ENCODE results near the gene HNRNPAB.
"Not testable (repeated sequence)": the region's sequence is repeated elsewhere in the genome, so short reads cannot be mapped to it uniquely, and the experiment has no call there.

HNRNPAB gene

DNA sequence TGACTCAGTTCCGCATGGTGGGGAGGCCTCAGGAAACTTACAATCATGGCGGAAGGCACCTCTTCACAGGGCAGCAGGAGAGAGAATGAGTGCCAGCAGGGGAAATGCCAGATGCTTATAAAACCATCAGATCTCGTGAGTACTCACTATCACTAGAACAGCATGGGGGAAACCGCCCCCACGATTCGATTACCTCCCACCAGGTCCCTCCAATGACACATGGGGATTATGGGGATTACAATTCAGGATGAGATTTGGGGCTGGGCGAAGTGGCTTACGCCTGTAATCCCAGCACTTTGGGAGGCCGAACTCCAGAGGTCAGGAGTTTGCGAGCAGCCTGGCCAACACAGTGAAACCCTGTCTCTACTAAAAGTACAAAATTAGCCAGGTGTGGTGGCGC, 6.2 kb upstream of the HNRNPAB start:
- DNase-seq = not testable (repeated sequence)

DNA sequence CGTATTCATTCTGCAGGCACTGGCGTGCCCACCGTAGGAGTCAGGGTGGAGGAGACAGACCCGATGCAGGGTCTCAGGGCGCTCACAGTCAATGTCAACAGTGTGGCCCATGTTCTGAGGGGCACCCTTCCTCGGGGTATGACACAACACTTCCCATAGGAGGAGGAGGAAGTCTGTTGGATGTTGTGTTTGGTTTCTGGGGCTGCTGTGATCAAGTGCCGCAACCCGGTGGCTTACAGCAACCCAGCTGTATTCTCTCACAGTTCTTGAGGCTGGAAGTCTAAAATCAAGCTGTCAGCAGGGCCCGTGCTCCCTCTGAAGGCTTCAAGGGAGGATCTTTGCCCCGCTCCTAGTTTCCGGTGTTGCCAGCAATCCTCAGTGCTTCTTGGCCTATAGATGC, 5.6 kb upstream of the HNRNPAB start:
- no peak for DNase-seq

DNA sequence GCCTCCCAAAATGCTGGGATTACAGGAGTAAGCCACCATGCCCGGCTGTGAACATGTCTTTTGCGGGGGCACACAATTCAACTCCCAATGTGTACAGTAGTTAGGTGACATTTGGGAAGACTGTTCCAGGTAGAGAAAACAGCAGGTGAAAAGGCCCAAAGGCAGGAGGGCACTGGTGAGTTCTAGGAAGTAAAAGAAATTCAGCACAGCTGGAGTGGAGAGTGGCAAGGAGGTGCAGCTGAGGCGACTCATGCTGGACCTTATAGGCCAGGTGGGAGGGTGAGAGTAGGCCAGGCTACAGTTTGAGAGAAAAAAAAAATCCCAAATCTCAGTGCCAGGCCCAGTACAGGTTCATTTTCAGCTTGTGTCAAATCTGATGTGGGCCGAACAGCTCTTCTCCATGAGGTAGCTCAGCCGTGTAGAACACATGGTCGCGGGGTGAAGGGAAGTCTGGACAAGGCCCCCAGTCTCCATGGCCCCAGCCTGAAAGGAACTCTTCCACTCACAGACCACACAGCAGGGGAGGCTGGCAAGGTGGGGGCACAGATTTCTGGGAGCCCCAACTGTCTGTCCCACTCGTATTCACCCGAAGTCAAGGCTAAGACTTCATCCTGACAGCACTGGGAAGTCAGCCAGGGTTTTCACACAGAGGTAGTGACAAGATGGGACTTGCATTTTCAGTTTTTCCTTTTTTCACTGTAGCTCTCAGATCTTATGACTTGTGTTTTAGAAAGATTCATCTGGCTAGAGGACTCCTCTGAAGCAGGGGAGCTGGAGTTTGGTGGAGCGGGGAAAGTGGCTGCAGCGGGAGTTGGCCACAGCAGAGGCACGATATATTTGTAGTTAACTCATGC, 4.5 kb upstream of the HNRNPAB start:
- DNase-seq = no peak

DNA sequence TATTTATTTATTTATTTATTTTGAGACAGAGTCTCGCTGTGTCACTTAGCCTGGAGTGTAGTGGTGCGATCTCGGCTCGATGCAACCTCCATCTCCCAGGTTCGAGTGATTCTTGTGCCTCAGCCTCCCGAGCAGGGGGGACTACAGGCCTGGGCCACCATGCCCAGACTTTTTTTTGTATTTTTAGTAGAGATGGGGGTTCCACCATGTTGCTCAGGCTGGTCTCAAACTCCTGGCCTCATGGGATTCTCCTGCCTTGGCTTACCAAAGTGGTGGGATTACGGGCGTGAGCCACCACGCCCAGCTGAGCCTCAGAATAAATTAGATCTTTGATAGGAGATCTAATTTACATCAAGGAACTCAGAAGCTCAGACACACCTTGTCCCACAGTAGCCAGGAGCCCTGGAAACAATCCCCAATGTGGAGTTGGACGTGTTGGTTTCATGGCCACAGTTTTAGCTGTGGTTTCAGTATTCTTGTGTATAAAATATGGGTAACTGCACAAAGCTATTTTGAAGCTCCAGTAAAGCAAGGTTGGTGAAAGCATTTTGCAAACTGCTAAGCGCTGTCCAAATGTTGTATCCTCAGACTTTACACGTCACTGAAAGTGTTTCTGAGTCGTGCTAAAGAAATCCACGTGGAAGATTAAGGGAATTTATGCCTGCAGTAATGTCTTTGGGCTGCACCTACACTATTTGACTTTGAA, 3.0 kb upstream of the HNRNPAB start:
- DNase-seq = no peak

DNA sequence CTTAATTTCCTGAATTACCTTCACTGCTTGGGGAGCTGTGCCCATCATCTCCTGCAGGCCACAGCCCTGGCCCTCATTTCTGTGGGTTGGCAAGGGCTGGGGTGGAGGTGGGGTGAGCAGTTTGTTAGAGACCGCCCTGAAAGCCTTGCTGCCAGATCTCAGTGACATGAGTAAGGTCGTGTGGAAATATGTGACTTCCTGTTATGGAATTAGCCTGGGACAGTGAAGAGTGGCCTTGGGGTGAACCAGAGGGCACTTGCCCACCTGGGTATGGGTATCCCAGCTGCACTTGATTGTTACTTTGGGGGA, 2.5 kb upstream of the HNRNPAB start:
- DNase-seq = no peak

DNA sequence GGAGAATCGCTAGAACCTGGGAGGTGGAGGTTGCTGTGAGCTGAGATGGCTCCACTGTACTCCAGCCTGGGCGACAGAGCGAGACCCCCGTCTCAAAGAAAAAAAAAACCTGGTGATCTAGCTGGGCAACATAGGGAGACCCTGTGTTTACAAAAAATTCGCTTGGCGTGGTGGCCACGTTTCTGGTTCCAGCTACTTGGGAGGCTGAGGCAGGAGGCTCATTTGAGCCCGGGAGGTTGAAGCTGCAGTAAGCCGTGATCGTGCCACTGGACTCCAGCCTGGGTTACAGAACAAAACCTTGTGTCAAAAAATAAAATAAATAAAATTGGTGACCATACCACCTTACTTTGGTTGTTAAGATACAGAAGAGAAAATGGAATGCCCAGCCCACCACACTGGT, 1.8 kb upstream of the HNRNPAB start:
- no peak for DNase-seq

DNA sequence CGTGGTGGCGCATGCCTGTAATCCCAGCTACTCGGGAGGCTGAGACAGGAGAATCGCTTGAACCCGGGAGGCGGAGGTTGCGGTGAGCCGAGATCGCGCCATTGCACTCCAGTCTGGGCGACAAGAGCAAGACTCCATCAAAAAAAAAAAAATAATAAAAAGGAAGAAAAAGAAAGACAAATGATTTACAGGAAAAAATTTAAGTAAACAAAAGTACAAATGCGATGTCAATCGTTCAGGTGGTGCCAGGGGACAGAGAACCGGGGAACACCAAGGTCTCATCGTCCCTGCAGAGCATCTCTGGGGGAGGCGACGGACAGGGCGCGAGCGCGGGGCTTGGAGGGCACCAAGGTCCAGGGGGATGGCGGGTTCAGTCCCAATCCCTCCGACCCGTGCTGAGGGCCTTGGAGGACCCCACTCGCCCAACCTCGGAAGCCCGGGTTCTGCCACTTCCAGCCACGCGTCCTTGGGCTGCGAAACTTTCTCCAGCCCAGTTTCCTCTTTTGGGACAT, 607 bp upstream of the HNRNPAB start:
- DNase-seq = peak; percentile 47

DNA sequence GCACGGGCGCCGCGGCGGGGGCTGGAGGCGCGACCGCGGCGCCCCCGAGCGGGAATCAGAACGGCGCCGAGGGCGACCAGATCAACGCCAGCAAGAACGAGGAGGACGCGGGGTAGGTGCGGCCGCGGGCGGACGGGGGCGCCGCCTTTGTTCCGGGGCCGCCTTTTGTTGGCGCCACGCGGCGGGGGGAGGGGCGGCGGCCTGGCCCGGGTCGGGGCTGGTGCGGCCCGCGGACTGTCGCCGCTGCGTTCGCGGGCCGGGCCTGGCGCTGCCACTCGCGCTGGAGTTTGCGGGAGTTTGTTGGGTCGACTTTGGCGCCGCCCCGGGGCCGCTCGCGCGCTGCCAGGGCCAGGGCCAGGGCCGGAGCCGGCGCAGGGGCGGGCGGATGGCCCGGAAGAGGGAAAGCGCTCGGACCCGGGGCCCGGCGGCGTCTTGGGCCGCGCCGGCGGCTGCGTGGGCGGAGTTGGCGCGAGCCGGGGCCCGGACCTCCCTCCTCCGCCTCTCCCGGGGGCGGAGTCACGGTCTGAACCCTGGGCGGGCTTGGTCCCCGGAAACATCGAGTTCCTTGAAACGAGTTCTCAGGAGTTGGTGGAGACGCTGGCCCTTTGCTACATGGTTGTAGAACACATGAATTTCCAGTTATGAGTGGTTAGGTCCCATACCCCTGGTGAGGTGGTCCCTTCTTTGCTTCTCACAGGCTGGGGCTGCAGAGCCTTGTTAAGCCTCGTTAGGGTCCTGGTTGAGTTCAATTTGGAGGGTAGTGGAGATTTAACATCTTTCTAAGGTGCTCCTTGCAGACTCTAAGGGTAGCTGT, 809 bp downstream of the HNRNPAB start:
- DNase-seq = peak; percentile 84

DNA sequence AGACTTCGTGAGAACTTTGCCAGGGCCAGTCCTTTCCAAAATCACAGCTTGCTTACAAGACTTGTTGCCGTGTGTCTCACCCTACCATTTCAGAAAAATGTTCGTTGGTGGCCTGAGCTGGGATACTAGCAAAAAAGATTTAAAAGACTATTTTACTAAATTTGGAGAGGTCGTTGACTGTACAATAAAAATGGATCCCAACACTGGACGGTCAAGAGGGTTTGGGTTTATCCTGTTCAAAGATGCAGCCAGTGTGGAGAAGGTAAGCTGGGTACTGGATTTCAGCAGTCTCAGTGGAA, 1.4 kb downstream of the HNRNPAB start:
- DNase-seq = no peak

DNA sequence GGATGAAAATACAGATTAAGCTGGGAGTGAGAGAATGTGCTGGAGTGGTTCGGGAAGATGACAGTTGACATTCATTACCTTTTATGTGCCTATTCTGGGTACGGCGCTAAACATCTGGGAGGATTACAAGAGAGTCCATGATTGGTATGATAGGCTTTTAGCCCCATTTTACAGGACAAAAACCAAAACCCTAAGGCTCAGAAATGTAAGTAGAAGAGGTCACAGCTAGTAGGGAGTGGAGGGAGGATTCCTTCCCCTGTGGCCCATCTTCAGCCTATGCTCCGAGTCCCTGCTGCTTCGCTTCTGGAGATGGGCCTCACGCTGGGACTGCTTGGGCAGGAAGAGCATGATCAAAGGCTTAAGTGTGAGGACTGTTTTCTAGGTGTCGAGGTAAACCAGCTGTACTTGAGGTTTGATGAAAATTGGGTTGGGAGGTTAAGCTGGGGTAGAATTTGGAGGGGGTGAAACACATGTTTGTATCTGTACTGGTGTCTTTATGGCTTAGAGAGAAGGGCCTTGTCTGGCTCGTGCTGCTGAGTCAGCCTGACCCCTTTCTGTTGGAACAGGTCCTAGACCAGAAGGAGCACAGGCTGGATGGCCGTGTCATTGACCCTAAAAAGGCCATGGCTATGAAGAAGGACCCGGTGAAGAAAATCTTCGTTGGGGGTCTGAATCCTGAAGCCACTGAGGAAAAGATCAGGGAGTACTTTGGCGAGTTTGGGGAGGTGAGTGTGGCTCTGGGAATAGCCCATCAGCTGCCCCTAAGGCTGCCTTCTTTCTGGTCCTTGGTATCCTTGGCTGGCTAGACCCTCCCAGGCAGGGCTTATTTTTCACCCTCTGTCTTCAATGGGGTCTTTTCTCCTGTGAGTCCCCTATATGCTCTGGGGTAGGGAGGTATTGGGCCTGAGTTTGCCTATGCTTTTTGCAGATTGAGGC, 2.1 kb downstream of the HNRNPAB start:
- no peak for DNase-seq

DNA sequence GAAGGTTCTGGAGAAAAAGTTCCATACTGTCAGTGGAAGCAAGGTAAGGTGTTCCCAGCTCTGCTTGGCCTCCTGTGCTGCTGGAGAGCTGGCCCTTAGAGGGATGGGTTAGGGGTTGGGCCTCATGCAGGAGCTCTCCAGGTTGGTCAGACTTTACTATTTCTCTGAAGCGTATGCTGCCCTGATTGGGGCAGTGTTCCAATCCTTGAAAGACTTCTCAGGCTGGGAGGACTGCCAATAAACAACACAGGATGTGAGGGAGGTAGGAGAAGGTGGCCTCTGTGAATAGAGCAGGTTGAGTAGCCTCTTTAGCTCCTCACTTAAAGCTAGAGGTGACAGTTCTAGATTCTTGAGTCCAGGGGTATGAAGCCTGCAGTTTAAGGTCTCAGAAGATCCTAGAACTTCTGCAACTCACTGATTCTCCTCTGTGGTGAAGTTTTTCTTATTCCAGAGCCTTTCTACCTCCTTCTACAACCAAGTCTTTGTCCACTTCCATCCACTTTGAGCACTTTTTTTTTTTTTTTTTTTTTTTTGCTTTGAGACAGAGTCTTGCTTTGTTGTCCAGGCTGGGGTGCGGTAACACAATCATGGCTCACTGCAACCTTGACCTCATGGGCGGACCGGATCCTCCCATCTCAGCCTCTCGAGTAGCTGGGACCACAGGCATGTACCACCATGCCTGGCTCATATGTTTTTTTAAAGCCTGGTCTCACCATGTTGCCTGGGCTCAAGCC, 3.0 kb downstream of the HNRNPAB start:
- DNase-seq = no peak

DNA sequence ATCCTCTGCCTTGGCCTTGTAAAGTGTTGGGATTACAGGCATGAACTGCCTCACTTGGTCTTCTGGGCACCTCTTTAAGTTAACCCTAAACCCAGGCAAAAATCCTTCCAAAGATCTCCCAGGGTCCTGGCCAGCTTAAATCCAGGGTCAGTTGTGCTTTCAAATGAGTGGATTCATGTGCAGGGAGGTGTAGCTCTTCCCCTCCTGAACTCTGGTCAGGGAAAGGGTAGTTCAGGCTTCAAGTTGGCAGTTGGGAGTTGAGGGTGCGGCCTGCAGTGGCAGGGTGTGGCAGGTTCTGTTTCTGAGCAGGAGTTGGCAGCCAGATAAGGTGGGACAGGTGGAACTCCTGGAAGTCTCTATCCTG, 3.6 kb downstream of the HNRNPAB start:
- DNase-seq = no peak

DNA sequence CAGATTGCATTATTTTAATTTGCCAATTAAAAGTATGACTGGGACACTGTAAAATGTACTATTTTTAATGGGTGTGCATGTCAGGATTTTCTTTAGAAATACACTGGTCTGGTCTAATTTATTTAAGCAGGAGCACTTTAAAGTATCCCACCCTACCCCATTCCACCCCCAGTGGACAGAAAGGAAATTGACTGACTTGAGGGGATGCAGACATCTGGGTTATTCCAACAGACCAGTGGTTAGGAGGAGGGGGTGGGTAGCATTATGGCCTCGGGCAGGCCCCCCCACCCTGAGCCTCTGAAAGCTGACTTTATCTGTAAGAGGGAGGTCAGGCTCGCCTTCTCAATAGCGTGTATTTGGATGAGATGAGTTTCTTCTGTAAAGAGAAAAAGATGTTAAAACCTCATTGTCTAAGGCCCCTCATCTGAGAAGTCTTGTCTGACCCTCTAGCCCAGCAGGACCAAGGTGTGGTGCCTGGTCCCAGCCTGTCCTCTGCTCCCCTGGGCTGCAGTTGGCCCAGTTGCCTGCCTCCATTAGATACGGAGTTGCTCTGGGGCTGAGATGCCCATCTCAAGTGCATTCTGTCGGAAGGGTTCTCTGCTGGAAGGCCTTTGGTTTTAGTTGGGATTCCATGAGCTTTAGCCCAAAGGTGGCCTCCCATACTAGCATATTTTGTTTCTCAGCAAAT, 4.4 kb downstream of the HNRNPAB start:
- DNase-seq = no peak

DNA sequence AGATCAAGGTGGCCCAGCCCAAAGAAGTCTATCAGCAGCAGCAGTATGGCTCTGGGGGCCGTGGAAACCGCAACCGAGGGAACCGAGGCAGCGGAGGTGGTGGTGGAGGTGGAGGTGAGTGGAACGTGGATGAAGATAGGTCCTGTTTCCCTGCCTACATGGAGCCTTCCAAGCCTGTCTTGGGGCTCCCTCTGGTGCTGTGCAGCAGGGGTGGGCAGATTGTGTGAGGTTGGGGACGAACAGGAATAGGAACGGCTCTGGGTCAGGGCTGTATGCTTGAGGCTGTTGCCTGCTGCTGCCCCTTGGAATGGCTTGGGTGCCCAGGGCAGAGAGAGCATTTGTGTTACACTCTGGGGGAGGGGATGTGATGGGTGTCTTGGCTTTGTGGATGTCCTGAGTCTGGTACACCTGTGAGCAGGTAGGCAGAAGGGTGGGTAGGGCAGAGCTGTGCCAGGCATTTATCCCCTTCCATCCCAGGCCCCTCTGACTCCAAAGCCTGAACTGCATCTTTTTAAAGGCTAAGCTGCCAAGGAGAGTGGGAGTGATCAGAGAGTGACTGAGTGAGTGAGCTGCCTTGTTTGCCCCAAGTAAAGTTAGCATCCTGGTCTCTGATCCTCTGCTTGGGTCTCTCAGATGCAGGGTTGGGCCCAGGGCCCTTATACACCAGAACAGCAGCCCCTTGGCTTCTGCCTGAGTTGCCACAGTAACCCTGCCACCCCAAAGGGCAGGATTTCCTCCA, 5.2 kb downstream of the HNRNPAB start:
- DNase-seq = no peak

DNA sequence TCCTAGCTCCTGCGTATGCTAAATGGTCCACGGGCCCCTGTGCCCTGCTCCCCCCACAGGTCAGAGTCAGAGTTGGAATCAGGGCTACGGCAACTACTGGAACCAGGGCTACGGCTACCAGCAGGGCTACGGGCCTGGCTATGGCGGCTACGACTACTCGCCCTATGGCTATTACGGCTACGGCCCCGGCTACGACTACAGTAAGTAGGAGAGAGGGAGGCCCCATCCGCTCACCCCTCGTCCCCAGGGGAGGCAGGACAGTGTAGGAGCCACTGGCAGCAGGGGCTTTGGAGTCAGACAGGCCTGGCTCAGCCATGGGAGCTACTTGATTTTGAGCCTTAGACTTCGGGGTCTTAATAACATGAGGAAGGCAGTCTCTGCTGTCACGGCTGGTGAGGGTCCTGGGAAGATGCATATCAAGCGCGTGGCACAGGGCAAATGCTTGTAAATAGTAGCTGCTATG, 5.8 kb downstream of the HNRNPAB start:
- no peak for DNase-seq

DNA sequence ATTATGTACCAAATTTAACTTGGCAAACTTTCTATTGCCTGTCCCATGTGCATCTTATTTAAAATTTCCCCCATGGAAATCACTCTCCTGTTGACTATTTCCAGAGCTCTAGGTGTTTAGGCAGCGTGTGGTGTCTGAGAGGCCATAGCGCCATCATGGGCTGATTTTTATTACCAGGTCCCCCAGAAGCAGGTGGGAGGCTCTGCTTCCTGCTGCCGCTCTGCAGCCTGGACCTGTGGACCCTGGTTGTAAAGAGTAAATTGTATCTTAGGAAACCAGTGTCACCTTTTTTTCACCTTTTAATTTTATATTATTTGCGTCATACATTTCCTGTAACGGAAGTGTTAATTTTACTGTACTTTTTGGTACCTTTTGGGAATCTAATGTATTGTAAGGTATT, 6.4 kb downstream of the HNRNPAB start:
- no peak for DNase-seq

DNA sequence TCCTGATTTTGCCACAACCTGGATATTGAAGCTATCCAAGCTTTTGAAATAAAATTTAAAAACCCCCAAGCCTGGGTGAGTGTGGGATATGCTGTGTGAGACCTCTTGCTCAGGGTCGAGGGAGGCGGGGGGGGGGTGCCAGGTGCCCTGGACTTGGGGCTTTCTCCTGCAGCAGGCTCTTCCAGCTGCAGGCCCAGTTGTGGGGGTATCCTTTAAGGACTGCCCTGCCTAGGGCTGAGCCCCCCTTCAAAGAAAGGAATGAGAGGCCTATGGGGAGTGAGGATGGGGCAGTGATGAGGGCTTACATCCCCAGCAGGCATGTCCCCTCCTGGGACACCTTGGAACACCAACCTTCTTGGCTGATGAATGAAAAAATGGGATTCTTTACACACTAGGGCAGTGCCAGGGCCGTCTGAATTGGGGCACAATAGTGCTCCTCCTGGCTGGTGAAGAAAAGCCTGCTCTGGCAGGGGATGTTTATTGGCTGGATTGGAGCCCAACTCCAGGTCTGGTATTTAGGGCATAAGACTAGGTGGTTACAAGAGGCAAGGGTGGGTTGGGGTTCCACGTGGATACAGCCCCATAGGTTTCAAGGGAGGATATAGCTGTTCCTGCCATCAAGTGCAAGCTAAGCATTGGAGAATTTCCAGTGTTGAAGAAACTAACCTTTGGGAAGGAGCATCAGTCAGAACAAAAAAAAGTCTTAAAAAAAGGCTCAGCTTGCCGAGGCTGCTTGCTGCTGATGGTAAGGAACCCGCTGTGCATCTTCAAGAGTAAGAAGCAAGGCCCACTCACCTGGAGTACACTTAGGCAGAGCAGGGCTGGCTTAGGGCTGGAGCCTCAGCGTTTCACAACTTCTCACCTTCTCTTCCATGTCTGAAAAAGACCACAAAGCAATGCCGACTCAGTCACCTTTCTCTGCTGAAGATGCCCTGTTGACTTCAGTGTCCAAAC, 7.0 kb downstream of the HNRNPAB start:
- DNase-seq = no peak

DNA sequence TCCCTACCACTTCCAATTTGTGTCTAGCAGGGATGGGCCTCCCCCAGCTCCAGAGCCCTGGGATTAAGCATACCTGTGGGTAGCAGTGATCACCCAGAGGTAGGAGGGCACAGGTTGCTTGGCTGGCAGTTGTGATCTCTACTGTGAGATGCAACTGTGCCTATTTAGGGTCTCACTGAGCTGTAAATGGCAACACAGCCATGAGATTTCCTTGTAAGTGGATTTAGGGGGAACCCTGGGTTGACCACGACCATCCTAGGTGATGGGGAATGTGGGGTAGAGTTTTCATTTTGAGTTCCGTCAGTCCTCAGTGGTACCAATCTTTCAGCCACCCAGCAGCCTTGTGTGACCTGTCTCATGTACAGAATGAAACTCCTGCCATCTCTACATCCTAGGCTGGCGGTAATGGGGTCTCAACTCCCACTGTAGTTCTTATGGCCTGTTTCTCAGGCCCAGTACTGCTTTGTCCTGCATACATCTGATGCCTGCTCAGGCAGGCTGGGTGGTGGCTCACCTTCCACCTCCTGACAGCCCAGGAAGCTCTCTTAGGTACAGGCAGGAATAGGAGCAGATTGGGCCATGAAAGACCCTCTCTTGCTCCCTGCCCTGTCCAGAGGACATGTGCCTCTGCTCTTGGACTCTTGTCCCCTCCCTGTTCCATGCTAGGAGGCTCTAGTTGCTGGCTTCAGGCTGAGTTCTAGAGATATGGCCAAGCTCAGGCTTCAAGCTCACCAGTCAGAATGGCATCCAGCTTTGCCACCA, 8.1 kb downstream of the HNRNPAB start:
- no peak for DNase-seq

All from activated CD4-positive, alpha-beta T cell treated with anti-CD3 and anti-CD28 coated beads for 48 hours (primary cell).